Skeletal muscle tissue (tissue), 4 donors: ENCODE measurements around the gene DOCK4. TPM values are rescaled to one million over a fixed set of nuclear protein-coding genes. Genes with fewer than 3 reads are reported as not detected.

Experiments used
- H3K27ac ChIP-seq: one replicate; pipeline ENCODE4 v1.7.0; 2013; ENCODE audit warnings: mild to moderate bottlenecking, low read depth, low read length, inconsistent platforms
- H3K27me3 ChIP-seq, 3 donors: one replicate each; pipeline ENCODE4 v1.7.0; 2013; ENCODE audit warnings: low read length in 3 of 3; ENCODE audit not compliant: control insufficient read depth in 3 of 3, insufficient read depth in 3 of 3
- H3K36me3 ChIP-seq, 3 donors: one replicate each; pipeline ENCODE4 v1.7.0; 2013; ENCODE audit warnings: low read length in 3 of 3; ENCODE audit not compliant: control insufficient read depth in 3 of 3, insufficient read depth in 3 of 3
- H3K4me1 ChIP-seq, 3 donors: one replicate each; pipeline ENCODE4 v1.7.0; 2013; ENCODE audit warnings: low read length in 3 of 3, mild to moderate bottlenecking in 3 of 3; ENCODE audit not compliant: control insufficient read depth in 3 of 3, insufficient read depth in 3 of 3
- H3K4me3 ChIP-seq, 3 donors: one replicate each; pipeline ENCODE4 v1.7.0; 2013; ENCODE audit warnings: low read length in 3 of 3
- H3K9ac ChIP-seq, 3 donors: one replicate each; pipeline ENCODE4 v1.7.0; 2013; ENCODE audit warnings: low read length in 3 of 3, mild to moderate bottlenecking in 3 of 3, moderate library complexity in 2 of 3, low read depth in 1 of 3
- H3K9me3 ChIP-seq, 3 donors: one replicate each; pipeline ENCODE4 v1.7.0; 2013; ENCODE audit warnings: low read length in 3 of 3; ENCODE audit not compliant: control insufficient read depth in 3 of 3
- total RNA-seq: library from RNA; depleted of rRNA; stranded (reverse); fragments of >200 nt; gene quantifications from one replicate; pipeline ENCODE4 v1.2.3, GENCODE V29; 2014
- donor health status: Osteomylitis.

Gene DOCK4
- total RNA-seq, 1 donor from 2014 or later: 24.5 TPM

GRCh38 chr7:111853201-111853990 lies 352.8 kb downstream of the DOCK4 start:
- H3K36me3 ChIP-seq: peaks cover 0 to 2% (median 0%) of the 10 kb centered on the region in 3 donors
- no peak overlapping the region for H3K9ac ChIP-seq
- no peaks in the 10 kb centered on the region for H3K27me3 ChIP-seq
- H3K4me1 ChIP-seq: no peaks in the 10 kb centered on the region
- H3K9me3 ChIP-seq: no peaks in the 10 kb centered on the region
- H3K27ac ChIP-seq: no peak overlapping the region
- no peak overlapping the region for H3K4me3 ChIP-seq

GRCh38 chr7:111852081-111852480 lies 354.1 kb downstream of the DOCK4 start:
- Histone ChIP-seq H3K4me1 (no peaks in the 10 kb centered on the region), H3K36me3 (peaks cover 0 to 2% (median 0%) of the 10 kb centered on the region in 3 donors), H3K9me3 (no peaks in the 10 kb centered on the region), H3K27me3 (no peaks in the 10 kb centered on the region), H3K9ac (no peak overlapping the region), H3K27ac (no peak overlapping the region), H3K4me3 (no peak overlapping the region)

GRCh38 chr7:111846898-111847297 lies 359.3 kb downstream of the DOCK4 start:
- Histone ChIP-seq H3K9me3 (no peaks in the 10 kb centered on the region), H3K27ac (no peak overlapping the region), H3K4me3 (no peak overlapping the region), H3K9ac (no peak overlapping the region), H3K27me3 (no peaks in the 10 kb centered on the region), H3K4me1 (no peaks in the 10 kb centered on the region), H3K36me3 (peaks cover 6 to 10% (median 6%) of the 10 kb centered on the region in 3 donors)

- Histone ChIP-seq H3K9ac (no peak overlapping the region), H3K27ac (no peak overlapping the region), H3K36me3 (peaks cover 6 to 10% (median 6%) of the 10 kb centered on the region in 3 donors), H3K27me3 (no peaks in the 10 kb centered on the region), H3K4me3 (no peak overlapping the region), H3K4me1 (no peaks in the 10 kb centered on the region), H3K9me3 (no peaks in the 10 kb centered on the region)
These were observed 360.3 kb downstream of the DOCK4 start for GRCh38 chr7:111845853-111846252.

- H3K4me3 ChIP-seq: no peak overlapping the region
- H3K27me3 ChIP-seq: no peaks in the 10 kb centered on the region
- no peaks in the 10 kb centered on the region for H3K4me1 ChIP-seq
- H3K27ac ChIP-seq: no peak overlapping the region
- peaks cover 6 to 10% (median 6%) of the 10 kb centered on the region in 3 donors for H3K36me3 ChIP-seq
- H3K9me3 ChIP-seq: no peaks in the 10 kb centered on the region
- H3K9ac ChIP-seq: no peak overlapping the region
These were observed 361.1 kb downstream of the DOCK4 start for GRCh38 chr7:111844904-111845671.

GRCh38 chr7:111842491-111842890 lies 363.7 kb downstream of the DOCK4 start:
- peaks cover 6 to 10% (median 6%) of the 10 kb centered on the region in 3 donors for H3K36me3 ChIP-seq
- H3K4me3 ChIP-seq: no peak overlapping the region
- H3K27me3 ChIP-seq: no peaks in the 10 kb centered on the region

GRCh38 chr7:111841596-111842205 lies 364.5 kb downstream of the DOCK4 start:
- H3K4me1 ChIP-seq: no peaks in the 10 kb centered on the region
- H3K9ac ChIP-seq: no peak overlapping the region
- no peaks in the 10 kb centered on the region for H3K27me3 ChIP-seq
- H3K9me3 ChIP-seq: no peaks in the 10 kb centered on the region
- no peak overlapping the region for H3K4me3 ChIP-seq
- peaks cover 6 to 10% (median 6%) of the 10 kb centered on the region in 3 donors for H3K36me3 ChIP-seq
- H3K27ac ChIP-seq: no peak overlapping the region

More at GRCh38 chr7:111842491-111842890, 363.7 kb downstream of the DOCK4 start:
- no peak overlapping the region for H3K27ac ChIP-seq
- no peaks in the 10 kb centered on the region for H3K4me1 ChIP-seq
- H3K9me3 ChIP-seq: no peaks in the 10 kb centered on the region
- H3K9ac ChIP-seq: no peak overlapping the region

- H3K36me3 ChIP-seq: peaks cover 4 to 6% (median 6%) of the 10 kb centered on the region in 3 donors
These were observed 365.7 kb downstream of the DOCK4 start for GRCh38 chr7:111840528-111840927.

GRCh38 chr7:111839261-111839660 lies 366.9 kb downstream of the DOCK4 start:
- no peak overlapping the region for H3K27ac ChIP-seq
- peaks cover 0 to 6% (median 4%) of the 10 kb centered on the region in 3 donors for H3K36me3 ChIP-seq
- H3K9ac ChIP-seq: no peak overlapping the region
- no peak overlapping the region for H3K4me3 ChIP-seq
- H3K27me3 ChIP-seq: no peaks in the 10 kb centered on the region
- no peaks in the 10 kb centered on the region for H3K4me1 ChIP-seq
- no peaks in the 10 kb centered on the region for H3K9me3 ChIP-seq

More at GRCh38 chr7:111840528-111840927, 365.7 kb downstream of the DOCK4 start:
- no peaks in the 10 kb centered on the region for H3K4me1 ChIP-seq
- no peaks in the 10 kb centered on the region for H3K27me3 ChIP-seq
- H3K27ac ChIP-seq: no peak overlapping the region
- H3K9ac ChIP-seq: no peak overlapping the region
- no peak overlapping the region for H3K4me3 ChIP-seq
- no peaks in the 10 kb centered on the region for H3K9me3 ChIP-seq
